GM21515 (cell line): ENCODE measurements around the gene ABTB1.
"Not testable (repeated sequence)": the region's sequence is repeated elsewhere in the genome, so short reads cannot be mapped to it uniquely, and the experiment has no call there.

Experiments used
- ATAC-seq: cut with Tn5 transposase; IDR thresholded peaks from one replicate; pipeline ENCODE4 v1.9.1; 2021; ENCODE audit not compliant: unreplicated experiment

The ABTB1 gene

GRCh38 chr3:127647845-127648204 lies 24.9 kb upstream of the ABTB1 start:
- no peak for ATAC-seq

DNA sequence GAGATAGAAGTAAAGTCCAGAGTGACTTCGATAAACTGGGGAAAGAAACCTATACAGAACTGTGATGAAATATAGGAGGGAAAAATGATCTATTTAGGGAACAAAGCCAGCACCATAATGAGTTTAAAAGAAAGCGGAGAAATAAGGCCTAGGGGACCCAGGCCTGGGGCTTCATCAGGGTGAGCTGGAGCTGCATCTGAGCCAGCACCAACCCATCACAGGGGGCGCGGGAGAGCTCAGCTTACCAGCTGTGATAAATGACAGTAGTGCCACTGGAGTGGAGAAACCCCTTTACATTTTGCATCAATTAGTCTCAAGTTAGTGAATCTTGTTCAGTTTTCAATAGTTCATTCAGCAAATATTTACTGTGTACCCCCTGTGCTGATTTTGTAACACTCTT lies 22.5 kb upstream of the ABTB1 start:
- no peak for ATAC-seq

GRCh38 chr3:127651516-127652172 lies 21.1 kb upstream of the ABTB1 start:
- ATAC-seq = no peak

- ATAC-seq = no peak
Observed at GRCh38 chr3:127652246-127652995, 20.3 kb upstream of the ABTB1 start.

- no peak for ATAC-seq
Observed at GRCh38 chr3:127654374-127654773, 18.4 kb upstream of the ABTB1 start.

GRCh38 chr3:127654993-127655392 lies 17.8 kb upstream of the ABTB1 start:
- ATAC-seq = not testable (repeated sequence)

GRCh38 chr3:127655641-127656040 lies 17.1 kb upstream of the ABTB1 start:
- no peak for ATAC-seq

GRCh38 chr3:127656906-127657305 lies 15.8 kb upstream of the ABTB1 start:
- ATAC-seq = no peak

GRCh38 chr3:127658234-127658633 lies 14.5 kb upstream of the ABTB1 start:
- ATAC-seq = no peak

DNA sequence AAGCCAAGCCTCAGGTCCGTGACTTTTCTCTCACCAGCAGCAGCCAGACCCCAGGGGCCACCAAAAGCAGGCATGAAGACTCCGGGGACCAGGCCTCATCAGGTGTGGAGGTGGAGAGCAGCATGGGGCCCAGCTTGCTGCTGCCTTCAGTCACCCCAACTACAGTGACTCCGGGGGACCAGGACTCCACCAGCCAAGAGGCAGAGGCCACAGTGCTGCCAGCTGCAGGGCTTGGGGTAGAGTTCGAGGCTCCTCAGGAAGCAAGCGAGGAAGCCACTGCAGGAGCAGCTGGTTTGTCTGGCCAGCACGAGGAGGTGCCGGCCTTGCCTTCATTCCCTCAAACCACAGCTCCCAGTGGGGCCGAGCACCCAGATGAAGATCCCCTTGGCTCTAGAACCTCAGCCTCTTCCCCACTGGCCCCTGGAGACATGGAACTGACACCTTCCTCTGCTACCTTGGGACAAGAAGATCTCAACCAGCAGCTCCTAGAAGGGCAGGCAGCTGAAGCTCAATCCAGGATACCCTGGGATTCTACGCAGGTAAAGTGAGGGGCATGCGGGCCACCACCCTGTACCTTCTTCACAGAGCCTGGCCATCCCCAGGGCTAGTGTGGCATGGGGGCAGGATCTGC lies 12.0 kb upstream of the ABTB1 start:
- ATAC-seq = no peak

DNA sequence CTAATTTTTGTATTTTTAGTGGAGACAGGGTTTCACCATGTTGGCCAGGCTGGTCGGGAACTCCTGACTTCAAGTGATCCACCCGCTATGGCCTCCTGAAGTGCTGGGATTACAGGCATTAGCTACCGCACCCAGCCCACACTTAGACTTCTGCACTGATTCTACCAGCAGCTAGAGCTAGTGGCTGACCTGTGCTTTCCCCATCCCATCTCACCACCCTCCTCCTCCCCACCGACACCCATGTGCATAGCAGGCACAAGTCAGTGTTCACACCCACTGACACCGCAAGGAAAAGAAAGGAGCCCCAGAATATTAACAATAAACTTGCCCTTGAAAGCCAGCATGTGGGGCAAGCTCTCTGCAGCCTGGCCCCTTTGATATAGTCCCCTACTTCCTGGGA lies 11.2 kb upstream of the ABTB1 start:
- ATAC-seq = no peak

DNA sequence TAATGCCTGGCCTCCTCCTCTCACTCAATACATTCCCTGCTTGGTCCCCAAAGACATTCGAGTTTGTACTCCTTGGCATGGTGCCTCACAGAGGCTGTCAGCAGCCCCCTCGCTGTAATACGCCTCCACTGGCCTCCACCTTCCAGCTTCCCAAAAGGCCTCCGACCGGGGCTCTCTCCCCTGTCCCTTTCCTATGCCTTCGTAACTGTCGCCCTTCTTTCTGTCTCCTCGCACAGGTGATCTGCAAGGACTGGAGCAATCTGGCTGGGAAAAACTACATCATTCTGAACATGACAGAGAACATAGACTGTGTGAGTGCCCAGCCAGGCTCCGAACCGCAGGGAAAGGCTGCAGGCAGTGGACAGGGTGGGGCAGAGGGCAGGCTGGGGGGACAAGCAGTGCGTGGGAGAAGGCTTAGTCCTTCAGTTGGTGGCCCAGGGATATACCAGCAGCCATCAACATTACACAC lies 10.7 kb upstream of the ABTB1 start:
- no peak for ATAC-seq

GRCh38 chr3:127663151-127663550 lies 9.6 kb upstream of the ABTB1 start:
- no peak for ATAC-seq

DNA sequence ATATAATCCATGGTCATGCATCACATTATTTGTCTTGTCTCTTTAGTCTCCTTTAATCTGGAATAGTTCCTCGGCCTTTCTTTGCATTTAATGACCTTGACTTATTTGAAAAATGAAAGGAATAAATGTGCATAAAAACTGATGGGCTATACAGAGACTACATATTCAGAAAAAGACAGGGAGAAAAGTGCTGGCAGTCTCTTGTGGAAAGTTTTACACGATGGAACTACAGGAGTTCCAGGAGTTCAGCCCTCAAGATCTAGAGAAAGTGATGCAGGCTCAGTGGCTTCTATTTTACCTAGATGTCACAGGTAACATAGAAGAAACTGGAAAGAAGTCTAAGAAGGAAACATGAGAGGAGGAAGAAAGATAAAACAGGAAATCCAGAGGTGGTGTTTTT lies 7.6 kb upstream of the ABTB1 start:
- ATAC-seq = no peak

DNA sequence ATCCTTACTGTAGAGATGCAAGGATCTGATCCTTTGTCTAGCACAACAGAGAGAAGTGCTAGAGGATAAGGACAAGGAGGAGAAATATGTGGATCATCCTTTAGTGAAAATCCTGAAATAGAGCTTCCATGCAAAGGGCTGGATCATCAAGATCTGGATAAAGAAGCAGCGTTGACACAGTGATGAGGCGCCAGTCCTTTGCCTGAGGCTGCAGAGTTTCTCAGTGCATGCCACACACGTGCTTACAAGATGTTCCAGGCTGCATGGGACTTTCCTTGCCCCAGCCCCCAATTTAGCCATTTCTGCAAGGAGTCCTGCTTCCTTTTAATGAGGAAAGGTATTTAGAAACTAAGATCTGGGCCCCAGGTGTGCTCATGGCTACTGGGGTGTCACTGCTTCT lies 7.2 kb upstream of the ABTB1 start:
- ATAC-seq = no peak

- ATAC-seq = no peak
Observed at GRCh38 chr3:127666676-127667075, 6.1 kb upstream of the ABTB1 start.

DNA sequence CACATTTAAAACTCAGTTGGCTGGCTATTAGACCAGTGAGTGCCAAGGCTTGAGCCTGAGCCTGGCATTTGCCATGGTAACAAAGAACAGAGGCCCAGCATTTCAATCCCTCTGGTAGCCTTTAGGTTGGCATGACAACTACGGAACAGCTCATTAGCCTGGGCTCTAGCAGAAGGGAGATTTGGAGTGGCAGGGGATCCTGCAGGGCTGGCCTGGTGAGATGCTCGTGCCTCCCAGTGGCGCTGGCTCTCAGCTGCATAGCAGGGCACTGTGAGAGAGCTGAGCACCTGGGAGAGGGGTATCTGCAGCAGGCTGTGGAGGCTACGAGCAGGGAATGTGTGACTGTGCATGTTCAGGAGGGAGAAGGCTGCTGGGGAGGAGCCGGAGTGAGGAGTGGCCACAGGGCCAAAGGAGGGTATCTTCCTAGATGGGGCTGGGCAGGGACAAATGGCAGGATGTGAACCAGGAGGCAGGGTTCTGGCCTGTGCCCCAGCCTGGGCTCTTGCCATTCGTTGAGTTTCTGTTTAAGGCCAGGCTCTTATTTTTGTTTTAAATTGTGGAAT lies 5.6 kb upstream of the ABTB1 start:
- no peak for ATAC-seq

GRCh38 chr3:127668906-127669305 lies 3.8 kb upstream of the ABTB1 start:
- no peak for ATAC-seq

DNA sequence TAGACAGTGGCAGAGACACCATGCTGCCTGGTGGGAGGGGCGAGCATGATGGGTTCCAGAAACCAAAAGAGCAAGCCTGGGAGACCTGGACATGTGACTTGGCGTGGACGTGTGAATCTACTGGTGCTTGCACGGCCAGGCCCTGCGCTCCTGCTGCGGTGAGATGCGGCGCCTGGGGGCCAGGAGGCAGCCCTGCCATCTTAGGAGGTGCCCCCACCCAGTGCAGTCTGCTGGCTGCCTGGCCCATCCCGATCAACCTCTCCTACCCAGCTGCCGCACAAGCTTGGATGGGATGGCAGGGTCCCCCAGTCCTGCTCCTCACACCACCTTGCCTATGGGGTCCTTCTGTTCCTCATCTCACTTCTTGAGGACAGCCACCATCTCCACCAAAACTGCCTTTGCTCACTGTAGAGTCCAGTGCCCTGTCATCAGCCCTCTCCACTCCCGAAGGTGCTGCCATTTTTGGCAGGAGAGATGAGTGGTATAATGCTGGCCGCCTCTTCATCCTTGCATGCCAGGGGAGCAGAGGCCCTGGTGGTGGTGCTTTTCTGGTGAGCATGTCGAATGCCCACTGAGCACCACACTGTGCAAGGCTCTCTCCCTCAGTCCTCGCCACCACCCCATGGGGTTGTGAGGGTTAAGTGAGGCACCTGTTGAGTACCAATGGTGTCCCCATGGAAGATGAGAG lies 3.1 kb upstream of the ABTB1 start:
- no peak for ATAC-seq

GRCh38 chr3:127670229-127670559 lies 2.6 kb upstream of the ABTB1 start:
- no peak for ATAC-seq

DNA sequence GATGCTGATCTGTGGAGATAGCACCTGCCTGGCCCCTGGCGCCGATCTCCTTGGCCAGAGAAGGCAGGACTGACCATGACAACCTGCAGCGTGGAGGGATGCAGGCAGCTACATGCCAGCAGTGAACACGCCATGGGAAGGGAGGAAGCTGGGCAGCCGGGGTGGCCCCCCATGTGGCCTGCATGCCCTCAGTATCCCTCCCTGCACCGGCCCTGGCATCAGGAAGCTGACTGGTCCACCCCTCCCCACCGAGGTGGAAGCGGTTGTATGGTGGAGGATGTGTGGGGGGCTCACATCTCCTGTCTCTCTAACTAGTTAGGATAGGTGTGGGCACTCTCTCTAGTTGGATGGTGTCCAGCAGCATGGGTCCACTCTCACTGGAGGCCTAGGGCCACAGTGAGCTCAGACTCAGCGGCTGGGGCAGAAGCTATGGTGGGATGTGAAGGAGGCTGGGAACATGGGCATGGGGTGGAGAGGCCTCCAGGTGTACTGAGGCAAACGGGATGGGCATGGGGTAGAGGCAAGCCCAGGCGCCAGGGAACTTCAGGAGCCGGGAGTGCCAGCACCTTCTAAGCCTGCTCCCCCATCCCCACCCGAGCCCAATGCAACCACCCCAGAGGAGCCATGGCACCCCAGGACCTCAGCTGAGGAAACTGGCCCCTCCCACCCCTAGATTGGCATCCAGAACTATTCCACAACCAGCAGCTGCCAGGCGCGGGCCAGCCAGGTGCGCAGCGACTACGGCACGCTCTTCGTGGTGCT lies 1.8 kb upstream of the ABTB1 start:
- ATAC-seq = no peak
